AG09309 (cell line): ENCODE data around the gene PTPRN2.

Source experiments
- DNase-seq: peaks from one replicate; pipeline ENCODE4 v3.0.0-alpha.2; 2010; ENCODE audit warnings: low read depth
- H3K4me3 ChIP-seq: 2 replicates; pipeline ENCODE4 v1.5.1; 2011; ENCODE audit warnings: mild to moderate bottlenecking, low read depth, low read length, moderate library complexity; ENCODE audit not compliant: control insufficient read depth
- TF ChIP-seq, protein P1 (sequence below): IDR thresholded peaks from 2 replicates; pipeline ENCODE4 v1.5.1; 2011; ENCODE audit warnings: mild to moderate bottlenecking, low read depth, low read length, inconsistent platforms; ENCODE audit not compliant: insufficient read depth, control insufficient read depth; ENCODE audit errors: missing control alignments

PTPRN2 gene

DNA sequence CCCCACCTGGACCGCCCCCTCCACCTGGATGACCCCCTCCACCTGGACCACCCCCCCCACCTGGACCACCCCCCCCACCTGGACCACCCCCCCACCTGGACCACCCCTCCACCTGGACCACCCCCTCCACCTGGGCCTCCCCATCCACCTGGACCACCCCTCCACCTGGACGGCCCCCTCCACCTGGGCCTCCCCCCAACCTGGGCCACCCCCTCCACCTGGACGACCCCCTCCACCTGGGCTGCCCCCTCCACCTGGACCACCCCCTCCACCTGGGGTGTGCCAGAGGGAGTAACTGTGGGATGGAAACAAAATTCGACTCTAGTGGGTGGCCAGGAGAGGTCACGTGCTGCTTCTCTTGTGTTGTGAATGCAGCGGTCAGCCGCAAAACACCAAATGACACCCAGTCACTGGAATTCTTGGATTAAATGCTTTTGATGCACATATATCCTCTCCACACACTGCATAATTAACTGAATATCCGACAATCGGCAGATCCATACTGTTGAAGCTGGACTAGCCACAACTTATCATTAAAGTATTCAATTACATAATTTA lies 316.7 kb downstream of the PTPRN2 start:
- TF ChIP-seq, protein P1, sequence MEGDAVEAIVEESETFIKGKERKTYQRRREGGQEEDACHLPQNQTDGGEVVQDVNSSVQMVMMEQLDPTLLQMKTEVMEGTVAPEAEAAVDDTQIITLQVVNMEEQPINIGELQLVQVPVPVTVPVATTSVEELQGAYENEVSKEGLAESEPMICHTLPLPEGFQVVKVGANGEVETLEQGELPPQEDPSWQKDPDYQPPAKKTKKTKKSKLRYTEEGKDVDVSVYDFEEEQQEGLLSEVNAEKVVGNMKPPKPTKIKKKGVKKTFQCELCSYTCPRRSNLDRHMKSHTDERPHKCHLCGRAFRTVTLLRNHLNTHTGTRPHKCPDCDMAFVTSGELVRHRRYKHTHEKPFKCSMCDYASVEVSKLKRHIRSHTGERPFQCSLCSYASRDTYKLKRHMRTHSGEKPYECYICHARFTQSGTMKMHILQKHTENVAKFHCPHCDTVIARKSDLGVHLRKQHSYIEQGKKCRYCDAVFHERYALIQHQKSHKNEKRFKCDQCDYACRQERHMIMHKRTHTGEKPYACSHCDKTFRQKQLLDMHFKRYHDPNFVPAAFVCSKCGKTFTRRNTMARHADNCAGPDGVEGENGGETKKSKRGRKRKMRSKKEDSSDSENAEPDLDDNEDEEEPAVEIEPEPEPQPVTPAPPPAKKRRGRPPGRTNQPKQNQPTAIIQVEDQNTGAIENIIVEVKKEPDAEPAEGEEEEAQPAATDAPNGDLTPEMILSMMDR = no peak
- no peak overlapping the region for H3K4me3 ChIP-seq
- DNase-seq = no peak

DNA sequence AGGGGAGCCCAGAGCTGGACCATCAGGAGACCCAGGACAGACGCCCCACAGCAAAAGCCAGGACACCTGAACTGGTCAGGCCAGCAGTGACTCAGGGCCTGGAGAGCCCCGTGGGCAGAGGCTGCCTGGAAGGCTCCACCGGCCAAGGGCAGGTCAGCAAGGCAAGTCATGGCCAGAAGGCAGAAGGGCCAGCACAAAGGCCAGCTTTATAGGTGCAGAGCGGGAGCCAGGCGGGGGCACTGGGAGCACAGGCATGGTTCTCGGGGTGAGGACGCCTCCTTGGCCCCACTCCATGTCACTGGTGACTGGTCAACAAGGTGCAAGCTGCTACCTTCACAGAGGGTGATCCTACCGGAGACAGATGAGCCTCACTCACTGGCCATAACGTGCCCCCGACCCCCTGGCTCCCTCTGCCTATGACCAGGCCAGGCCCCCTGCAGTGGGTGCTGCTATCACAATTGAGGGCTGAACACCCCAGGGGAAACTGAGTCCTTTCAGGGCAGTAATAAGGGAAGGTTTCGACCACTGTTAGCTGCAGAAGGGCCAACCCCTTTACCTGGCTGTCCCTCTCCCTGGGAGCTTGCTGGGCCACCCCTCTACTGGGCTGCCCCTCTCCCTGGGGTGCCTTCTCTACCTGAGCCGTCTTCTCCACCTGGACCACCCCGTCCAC lies 317.4 kb downstream of the PTPRN2 start:
- no peak for DNase-seq
- TF ChIP-seq, protein P1 = no peak
- H3K4me3 ChIP-seq = no peak overlapping the region

DNA sequence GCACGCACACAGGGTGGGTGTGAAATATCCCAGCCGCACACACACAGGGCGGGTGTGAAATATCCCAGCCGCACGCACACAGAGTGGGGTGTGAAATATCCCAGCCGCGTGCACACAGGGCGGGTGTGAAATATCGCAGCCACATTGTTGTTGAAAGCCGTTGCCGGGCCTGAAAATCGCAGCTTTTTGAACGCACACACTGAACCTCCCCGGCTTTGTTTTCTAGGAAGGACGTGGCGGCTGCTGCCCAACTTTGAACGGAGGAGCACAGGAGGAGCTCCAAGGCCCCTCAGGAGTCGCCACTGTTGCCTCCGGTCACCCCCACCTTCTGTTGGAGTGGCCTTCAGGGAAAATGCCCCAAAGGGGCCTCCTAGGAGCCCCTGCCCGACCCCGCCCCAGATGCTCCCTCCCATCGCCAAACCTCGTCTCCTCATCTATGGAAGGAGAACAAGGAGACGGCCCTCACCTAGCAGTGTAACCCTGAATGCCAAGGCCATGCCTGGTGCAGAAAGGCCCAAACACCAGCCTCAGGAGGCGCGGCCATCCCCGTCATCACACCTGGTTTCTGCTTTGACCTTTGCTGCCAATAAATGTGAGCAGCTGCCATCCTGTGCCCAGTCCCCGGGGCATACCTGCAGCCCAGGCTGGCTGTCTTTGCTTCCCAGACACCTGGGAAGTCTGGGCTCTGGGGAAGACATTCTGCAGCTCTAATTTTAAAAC lies 318.6 kb downstream of the PTPRN2 start:
- H3K4me3 ChIP-seq = no peak overlapping the region
- TF ChIP-seq, protein P1 = no peak
- no peak for DNase-seq

DNA sequence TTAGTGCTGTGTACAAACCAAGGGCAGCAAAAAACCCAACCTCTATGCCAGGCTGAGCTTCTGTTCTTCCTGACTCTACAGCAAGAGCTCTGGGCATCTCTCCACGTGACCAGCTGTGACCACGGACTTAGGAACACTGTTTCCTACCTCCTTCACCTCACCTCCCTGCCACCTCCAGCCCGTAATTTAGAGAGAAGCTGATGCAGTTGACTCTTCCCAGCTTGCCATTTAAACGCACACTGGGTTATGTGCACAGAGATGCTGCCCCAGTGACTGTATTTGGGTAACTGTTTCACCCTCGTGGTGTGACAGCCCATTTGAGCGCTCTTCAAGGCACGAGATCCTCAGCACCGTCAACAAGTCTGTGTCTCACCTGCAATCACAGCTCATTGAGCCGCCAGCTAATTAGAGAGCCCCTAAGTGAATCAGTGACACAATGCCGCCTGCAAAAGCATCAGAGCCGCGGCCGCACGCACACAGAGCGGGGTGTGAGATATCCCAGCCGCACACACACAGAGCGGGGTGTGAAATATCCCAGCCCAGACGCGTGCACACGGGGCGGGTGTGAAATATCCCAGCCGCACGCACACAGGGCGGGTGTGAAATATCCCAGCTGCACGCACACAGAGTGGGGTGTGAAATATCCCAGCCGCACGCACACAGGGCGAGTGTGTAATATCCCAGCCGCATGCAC lies 319.7 kb downstream of the PTPRN2 start:
- DNase-seq = no peak
- no peak overlapping the region for H3K4me3 ChIP-seq
- TF ChIP-seq, protein P1 = no peak

DNA sequence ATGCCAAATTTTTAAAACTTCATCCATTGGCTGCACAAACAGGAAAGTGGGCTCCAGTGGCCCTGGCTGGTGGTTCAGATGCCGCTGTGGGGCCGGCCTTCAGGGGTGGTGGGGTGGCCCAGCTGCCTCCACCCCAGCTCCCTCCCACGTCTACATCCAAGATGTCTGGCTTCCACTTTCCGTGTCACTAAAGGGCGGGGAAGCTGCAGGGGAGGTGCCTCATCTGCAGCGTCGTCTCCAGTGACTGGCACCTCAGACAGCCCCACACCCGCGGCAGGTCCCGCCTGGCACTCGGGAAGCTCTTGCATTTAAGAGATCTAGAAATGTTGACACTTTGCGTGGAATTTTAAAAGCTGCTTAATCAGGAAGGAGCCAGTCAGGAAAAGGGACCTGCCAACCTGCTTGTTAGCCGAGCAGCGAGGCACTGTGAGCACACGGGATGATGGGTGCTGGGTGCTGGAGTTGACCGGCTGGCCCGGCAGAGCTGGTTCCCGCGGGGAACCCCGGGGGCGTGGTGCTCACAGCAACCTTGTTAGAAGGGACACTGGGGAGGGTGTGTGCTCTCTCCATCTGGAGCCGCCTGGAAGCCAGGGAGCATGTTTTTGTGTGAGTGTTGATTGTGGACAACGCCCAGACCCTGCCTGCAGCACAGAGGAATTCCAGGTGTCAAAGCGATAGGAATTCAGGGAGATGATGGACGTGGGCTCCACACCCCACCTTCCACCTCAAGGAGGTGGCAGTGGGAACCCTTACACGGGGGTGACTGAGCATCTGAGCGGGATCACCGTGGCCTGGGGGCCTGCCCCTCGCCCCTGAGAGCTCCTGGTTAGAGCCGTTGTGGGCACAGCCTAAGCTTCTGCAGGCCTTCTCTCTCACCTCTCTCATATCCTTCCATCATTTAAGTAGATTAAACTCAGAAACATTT lies 320.5 kb downstream of the PTPRN2 start:
- no peak overlapping the region for H3K4me3 ChIP-seq
- TF ChIP-seq, protein P1 = no peak
- no peak for DNase-seq

DNA sequence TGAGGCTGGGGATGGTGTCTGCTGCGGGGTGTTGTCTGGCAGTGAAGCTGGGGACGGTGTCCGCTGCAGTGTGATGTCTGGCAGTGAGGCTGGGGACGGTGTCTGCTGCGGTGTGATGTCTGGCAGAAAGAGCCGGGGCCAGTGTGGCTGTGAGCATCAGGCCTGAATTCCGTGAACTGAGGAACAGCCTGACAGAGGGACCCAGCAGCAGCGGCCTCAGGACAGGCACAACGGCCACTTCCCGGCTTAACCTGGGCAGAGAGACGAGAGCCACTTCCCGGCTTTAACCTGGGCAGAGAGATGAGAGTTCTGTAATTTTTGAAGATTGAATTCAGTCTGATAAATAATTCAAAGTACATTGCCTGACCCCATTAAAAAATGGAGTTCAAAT lies 321.2 kb downstream of the PTPRN2 start:
- no peak for DNase-seq
- TF ChIP-seq, protein P1 = no peak
- no peak overlapping the region for H3K4me3 ChIP-seq
